HG02981 (cell line): ENCODE results near the gene BCL2.

Source experiments
- ATAC-seq: cut with Tn5 transposase; IDR thresholded peaks from one replicate; pipeline ENCODE4 v1.9.1; 2021; ENCODE audit warnings: mild to moderate bottlenecking, moderate library complexity; ENCODE audit not compliant: unreplicated experiment

Gene BCL2

DNA sequence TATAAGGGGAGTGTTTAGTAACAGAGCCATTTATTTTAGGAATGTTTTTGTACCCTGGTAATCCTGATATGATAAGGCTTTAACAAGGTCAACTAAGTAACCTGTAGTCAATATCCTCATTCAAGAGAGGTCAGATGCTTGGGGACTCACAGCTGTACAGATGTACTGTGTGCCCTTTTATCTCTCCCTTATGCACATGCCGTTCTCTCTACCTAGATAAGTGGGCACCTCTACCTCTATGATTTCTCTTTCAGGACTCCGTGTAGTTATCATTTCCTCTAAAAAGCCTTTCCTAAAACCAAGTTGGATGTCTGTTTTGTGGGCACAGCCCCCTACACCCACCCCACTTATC is 132.4 kb downstream of the BCL2 start:
- ATAC-seq, result no peak

DNA sequence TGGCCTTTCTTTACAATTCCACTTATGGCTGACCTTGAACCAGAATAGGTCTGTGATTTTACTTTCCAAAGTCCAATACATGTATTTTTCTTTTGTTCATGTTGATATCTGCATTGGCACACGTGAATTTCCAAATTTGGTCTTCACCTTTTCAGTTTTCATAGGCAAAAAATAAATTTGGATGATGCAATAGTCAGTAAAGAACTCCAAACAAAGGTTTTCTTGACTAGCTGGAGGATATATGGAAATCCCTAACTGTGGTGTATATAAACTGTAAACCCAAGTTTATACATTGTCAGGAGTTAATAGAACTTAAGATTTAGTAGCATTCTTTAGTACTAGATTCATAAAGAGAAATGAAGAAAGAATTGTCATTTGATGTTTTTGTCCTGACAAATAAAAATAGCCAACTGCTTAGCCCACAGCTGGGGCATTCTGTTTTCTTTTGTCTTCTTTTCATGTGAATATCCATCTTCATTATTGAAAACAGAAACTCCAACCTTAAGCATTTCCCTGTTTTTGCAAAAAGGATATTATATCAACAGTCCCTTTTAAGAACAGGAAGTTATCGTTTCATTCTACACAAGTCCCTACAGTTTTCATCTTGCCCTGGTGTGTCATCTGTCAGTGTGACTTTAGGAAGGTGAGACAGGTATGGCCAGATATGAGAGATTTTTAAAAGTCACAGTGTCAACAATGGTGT is 132.9 kb downstream of the BCL2 start:
- ATAC-seq, result no peak

DNA sequence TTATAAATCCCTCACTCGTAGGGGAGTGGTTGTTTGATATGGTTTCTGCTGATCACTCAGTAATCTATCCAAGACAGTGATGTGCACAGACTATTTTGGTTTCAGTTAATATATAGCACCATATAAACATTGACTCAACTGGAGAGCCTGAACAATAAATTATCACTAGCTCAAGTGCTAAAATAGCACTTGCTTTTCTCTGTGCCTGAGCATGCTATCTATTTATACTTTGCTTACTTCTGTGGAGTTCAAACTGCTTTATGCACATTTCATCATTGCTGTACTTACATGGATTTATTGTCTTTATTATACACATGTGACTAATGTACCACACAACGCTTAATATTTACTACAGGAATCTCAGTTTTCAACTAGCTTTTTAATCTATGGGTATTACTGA is 133.6 kb downstream of the BCL2 start:
- no peak for ATAC-seq

DNA sequence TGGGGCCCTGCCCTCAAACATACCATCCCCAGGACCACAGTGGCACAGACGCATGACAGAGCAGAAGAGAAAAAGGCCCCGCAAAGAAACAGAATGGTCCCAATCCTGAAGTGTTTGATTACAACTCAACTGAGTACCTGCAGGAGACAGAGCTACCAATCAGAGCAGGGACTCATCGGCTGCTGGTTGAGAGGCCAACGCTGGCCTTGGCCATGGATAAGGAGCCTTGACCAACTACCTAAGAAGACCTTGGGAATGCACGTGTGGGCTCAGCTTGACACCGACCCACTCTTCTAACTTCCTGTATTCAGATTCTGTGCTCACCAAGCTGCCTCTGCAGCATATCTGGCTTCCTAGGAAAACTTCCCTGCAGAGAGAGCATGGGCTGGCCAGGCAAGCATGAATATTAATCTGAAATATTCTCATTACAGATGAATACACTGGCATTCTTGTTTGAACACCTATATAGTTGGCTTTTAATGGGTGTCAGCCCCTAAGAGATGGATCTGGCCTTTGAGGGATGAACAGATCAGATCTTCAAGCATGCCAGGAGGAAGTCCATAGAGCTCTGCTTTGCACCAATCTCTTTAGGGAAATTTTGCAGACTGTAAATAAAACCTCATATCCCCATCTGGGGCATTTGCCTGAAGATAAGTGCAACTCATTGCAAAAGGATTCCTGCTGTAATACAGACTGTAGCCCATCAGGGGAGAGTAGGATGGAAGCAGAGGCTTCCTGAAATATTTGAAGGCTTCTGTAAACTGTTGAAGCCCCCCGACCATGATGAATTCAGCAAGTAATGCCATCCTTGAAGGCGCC is 135.4 kb downstream of the BCL2 start:
- no peak for ATAC-seq

DNA sequence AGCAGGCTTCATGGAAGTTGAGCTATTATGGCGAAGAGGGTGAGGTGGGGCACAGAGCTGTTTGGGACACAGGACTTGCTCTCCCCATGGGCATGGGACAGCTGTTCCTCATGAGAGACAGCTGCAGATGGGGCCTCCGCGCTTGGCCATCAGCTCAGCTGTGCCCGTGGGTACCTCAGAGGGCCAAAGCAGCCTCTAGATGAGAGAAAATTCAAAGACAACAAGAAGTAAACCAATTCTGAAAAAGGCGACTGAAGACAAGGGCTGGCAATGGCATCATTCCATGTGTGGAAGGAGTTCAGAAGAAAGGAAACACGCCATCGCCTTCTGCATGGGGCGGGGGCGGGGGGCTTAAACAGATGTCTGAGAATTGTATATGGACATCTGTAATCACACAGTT is 136.2 kb downstream of the BCL2 start:
- ATAC-seq, result no peak

DNA sequence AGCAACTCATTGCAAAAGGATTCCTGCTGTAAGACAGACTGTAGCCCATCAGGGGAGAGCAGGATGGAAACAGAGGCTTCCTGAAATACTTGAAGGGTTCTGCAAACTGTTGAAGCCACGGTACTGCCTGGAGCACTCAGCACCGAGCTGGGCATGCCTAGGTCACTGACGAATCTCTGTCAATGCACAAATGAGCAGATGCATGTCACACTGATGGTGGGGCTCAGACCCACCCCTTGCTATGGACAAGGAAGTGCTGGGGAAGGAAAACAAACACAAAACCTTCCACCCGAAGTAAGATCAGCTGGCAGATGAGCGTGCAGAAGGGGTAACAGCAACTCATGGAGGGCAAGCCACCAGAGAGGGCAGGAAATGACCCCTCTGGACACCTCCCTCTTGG is 136.7 kb downstream of the BCL2 start:
- no peak for ATAC-seq

DNA sequence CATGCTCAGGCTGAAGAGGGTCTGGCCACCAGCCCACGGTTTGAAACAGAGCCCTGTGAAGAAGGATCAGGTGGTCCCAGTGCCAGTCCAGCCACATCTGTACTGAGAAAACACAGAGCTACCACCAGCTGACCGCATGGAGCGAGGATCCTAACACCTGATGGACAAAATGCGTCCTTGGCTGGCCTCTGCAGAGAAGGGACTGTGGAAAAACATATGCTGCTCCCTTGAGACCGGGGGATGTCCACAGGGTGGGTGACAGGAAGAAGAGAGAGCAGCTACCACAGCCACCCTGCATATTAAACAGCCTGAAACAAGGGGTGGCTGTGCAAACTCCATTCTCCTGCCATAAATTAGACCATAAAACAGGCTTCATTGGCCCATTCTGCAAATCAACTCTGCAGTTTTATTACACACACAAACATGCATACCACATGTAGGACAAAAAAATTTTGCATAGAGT is 137.2 kb downstream of the BCL2 start:
- ATAC-seq, result no peak

DNA sequence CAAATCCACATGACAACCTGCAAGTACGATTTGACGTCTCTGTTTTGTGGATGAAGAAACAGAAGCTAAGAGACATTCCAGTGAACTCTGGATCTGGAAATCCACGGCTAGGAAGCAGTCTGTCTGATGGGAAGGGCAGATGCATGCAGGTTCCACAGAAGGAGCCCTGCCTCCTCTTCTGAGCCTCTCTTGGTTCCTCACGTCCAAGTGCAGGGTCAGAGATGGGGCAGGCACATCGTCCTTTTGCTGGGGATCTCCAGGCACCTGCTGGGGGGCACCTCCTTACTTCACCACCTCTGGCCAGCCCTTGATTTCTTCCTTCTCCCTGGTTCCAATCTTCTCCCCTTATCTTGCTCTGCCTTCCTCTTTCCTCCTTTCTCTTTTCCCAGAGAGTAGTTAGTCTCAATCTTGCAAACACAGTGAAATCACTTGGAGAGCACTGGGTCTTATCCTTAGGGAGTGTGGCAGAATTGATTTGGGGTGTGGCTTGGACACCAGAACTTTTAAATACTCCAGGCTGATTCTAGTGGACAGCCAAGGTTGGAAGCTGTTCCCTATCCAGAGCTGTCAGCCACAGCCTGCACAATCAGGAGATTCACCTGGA is 137.8 kb downstream of the BCL2 start:
- ATAC-seq, result no peak

DNA sequence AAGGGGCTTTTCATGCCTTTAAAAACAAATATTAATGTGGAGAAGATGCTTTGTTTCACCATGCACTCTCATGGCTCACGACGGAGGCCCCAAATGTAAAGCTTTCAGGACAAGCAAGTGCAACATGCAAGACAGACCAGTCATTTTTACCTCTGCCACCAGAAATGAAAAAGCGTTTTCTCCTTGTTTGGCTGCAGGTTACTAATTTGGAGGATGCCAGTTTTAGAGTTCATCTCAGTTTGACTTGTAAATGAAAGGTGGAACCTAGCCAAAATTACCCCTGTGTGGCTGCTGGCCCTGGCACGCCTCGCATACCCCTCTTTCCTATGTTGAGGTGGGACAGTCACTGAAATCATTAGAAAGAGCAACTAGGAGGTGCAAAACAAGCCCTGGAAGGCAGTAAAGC is 138.6 kb downstream of the BCL2 start:
- peak; percentile 44 for ATAC-seq

DNA sequence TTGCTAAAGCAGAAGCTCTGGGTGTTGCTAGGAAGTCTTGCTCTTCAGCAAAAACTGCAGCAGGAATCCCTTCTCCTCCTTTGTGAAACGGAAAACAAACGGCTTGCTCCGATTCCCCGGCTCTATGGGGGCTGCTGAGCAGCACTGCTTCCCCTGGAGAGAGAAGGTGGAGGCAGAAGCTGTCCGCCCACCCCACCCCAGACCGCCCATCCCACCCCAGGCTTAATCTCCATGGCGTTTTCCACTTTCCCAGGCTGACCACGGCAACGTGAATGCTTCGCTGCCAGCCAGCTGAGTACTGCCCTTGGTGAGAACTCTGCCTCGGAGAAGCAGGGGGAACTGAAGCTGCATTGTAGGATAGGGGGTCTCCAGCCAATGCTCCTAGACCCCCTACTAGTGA is 139.2 kb downstream of the BCL2 start:
- no peak for ATAC-seq

DNA sequence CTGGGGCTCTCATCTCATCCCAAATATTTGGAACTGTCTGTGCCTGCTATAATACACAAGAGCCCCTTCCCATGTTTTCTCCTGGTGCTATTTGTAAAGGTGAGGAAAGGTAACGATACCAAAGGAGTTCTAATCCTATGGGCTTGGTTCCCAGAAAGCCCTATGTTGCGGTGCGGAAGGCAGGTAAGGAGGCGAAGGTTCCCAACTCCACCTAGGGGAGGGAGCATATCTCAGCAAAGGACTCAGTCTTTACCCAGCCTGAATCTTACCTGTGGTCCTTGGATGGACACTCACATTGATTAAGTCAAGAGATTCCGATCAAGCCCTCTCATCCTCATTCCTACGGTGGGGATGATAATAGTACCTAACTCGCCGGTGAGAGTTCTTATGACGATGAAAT is 140.1 kb downstream of the BCL2 start:
- ATAC-seq, result no peak

DNA sequence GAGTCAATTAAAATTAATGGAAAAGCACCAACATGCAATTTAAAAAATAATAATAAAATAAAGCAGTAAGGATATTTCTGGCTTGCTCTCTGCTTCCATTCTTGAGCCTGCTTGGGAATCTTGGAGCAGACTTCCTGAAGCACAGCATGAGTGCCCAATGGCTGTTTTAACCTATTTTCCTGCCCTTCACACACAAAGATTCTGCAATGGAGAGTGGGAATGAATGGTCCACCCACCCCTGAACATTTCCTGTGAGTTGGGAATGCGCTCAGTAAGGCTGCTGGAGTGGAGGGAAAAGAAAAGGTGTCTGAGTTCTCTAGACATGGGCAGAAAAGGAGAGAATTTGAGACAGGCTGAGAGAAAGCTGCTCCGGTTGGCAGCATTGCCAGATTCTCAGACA is 140.6 kb downstream of the BCL2 start:
- ATAC-seq, result no peak

DNA sequence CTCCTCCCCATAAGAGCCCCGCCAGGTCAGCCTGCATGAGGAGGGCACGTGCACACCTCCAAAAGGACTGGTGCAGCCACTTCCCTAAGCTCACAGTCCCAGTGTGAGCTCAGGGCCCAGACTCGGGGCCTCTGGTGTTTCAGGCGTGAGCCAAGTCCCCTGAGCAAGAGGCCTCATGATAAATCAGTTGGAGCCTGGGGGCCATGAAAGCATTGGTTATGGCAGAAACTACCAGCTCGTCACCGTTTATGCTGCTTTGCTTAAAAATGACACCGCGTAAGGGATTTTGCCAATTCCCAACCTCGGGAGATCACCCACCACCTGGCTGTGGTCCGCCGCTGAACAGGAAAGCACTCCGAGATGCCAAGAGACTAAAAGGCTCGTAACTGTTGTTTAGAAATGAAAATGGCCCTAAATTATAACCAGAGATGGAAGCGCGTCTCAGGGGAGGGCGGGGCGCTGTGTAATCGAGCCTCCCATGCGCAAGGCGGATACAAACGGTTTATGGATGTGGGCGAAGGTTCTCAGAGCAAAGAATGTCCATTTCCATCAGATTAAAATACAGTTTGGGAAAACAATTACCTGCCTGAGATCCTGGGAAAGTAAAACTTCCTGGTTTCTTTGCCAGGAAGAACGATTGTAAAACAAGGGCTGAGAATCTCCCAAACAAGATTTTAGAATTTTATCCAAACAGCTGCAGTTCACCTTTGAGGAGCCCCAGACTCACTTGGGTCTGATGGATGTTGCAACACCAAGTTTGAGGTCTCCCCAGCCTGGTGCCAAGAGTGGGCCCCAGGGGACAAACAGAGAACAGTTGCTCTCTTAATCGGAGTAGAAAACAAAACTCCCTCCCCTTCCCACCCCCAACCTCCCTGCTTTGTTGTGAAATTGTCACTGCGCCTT is 141.4 kb downstream of the BCL2 start:
- no peak for ATAC-seq

DNA sequence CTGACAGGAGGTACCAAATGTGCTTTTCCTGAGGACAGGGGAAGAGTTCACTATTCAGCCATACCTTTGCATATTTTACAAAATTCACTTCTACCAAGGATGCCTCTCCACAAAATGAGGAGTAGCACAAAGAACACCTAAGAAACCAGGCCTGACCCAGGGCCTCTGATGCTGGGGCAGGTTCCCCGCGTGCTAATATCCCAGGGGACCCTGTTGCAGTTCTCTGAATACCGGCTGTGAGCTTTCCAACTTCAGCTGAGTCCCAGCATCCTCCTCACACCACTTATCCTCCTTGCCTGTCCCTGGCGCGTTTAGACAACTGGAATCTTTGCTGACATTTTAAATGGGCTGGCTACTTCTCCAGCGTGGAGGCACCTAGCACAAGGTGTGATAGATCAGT is 142.3 kb downstream of the BCL2 start:
- no peak for ATAC-seq

DNA sequence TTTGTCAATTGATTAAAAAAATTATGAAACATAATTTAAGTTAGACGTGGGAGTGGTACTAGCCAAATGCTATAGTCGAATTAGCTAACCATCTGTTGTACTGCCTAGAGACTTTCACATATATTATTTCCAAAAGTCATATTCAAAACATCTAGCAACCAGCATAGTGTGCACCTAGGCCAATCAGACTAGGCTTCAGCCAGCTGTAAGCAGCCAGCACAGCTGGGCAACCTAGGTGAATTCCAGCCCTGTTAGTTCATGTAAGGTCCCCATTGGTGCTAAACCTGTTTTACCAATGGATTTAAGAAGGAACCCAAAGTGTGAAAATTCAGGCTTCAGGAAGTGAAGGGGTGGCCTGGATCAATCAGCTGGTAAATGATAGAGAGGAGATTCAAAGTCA is 144.3 kb downstream of the BCL2 start:
- no peak for ATAC-seq

DNA sequence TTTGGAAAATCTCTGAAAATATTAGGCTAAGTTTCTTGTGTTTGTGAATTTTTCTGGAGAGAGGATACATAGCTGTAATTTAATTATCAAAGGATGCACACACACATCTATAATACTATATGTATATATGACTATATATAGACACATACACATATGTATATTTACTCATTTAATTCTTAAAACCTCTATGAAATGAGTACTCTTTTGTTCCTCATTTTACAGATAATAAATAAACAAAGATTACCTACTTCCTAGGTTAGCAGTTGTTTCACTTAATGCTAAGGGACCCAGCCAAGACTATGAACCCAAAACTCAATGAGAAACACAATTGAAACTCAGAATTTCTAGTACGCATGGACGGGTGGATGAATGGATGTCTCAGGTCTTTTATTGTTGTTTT is 145.6 kb downstream of the BCL2 start:
- ATAC-seq, result no peak

DNA sequence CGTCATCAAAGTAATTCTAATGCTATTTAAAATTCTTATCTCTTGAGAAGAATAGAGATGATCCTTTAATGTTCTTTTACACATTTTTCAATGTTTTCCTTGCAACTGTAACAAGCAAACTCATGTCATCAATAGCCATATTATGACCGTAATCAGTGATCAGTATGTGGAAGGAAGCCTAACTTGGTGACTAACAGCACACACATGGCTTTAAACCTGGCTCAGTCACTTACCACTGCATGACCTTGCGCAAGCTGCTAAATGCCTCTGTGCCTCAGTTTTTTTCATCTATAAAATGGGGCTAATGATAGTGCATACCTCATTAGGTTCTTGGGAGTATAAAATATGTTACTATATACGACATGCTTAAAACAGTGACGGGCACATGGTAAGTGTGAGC is 149.7 kb downstream of the BCL2 start:
- ATAC-seq, result no peak

DNA sequence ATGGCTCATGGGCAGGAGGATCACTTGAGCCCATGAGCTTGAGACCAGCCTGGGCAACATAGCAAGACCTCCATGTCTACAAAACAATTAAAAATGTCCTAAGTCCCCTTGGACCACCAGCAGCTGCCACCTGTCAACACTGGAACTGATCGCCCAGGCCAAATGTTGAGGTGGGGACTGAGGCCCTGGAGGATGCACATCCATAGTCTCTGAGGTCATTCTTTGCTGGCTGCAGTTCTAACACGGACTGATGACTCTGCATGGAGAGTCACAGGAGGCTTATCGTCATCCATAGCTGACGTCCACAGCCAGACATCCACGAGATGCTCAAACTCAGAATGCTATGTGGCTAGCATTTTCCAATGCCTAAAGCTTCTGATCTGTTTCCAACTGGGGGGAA is 151.3 kb downstream of the BCL2 start:
- ATAC-seq, result no peak

DNA sequence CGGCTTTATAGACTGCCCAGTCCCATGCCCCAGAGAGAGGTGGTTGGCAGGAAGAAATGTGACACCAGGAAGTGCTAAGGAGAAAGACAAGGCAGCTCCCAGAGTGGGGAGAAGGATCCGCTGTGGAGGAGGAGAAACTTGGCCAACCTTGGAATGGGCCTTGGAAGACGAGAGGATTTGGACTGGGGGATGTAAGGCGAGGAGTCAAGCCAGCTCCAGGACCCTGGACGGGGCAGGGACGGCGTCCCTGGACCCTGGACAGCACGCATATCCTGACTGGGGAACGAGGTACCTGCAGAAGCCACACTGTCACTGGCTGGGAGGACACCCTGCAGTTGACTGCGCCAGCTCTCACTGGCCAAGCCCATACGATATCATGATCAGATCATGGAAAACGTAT is 153.4 kb downstream of the BCL2 start:
- ATAC-seq, result no peak

DNA sequence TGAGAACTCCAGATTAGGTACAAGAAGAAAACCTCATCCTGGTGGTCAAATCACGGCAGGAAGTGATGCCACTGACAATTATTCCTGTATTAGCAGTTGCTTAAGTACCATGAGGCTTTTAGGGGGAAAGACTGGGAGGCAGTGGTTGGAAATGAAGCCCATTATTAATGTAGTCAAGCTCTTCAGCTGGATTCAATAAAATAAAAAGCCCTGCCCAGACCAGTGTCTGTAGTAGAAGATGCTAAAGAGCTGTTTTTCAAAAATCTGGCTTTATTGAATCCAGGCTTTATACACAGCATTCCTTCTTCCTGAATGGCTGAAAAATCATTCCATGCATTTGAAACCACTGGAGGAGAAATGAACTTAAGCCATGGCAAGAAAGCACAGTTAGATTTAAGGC is 155.2 kb downstream of the BCL2 start:
- no peak for ATAC-seq
